Placental pericyte (primary cell): Measurements from ENCODE around the gene PPDPF. TPM values are rescaled to one million over a fixed set of nuclear protein-coding genes. Genes with fewer than 3 reads are reported as not detected.

Experiments
- total RNA-seq: library from RNA; depleted of rRNA; stranded (reverse); fragments of >200 nt; gene quantifications from 2 replicates; pipeline ENCODE4 v1.2.3, GENCODE V29; 2012

Gene PPDPF
- 63.5 and 86.3 TPM in 2 replicates for total RNA-seq

GRCh38 chr20:63520504-63520933, at the start of gene PPDPF:
Gene PPDPF (plus strand): TSS chr20:63520765. CDS start chr20:63521309, 544 bp downstream.

GRCh38 chr20:63471981-63472831, 48.4 kb upstream of the PPDPF start, which contains the start of gene KCNQ2:
Gene KCNQ2 (minus strand): TSS chr20:63472655. CDS start chr20:63472463, 192 bp downstream.

GRCh38 chr20:63498960-63499337, 21.6 kb upstream of the PPDPF start, which contains the start of gene EEF1A2:
Gene EEF1A2 (minus strand): TSS chr20:63499083. CDS start chr20:63497763, 1,320 bp downstream.

GRCh38 chr20:63536997-63537524, 16.5 kb downstream of the PPDPF start, which contains the start of gene PTK6:
Gene PTK6 (minus strand): TSS chr20:63537376. CDS start chr20:63537314, 62 bp downstream.

GRCh38 chr20:63547725-63548480, 27.3 kb downstream of the PPDPF start, which contains the start of gene SRMS:
Gene SRMS (minus strand): TSS chr20:63547749. CDS start chr20:63547463, 286 bp downstream.

GRCh38 chr20:63553933-63554290, 33.3 kb downstream of the PPDPF start, which contains the start of gene FNDC11:
Gene FNDC11 (plus strand): TSS chr20:63554159. CDS start chr20:63555664, 1,505 bp downstream.

Other genes starting within 250 kb of the PPDPF start
- gene ARFGAP1, start 248.0 kb upstream of the PPDPF start, total RNA-seq = 119 and 130 TPM in 2 replicates
- not detected in 2 replicates for gene COL20A1, start 227.6 kb upstream of the PPDPF start, total RNA-seq
- not detected in 2 replicates for gene CHRNA4, start 159.4 kb upstream of the PPDPF start, total RNA-seq
- not detected in 2 replicates for gene KCNQ2, start 48.1 kb upstream of the PPDPF start, total RNA-seq
- 1.3 and 4.6 TPM in 2 replicates for gene EEF1A2, start 21.7 kb upstream of the PPDPF start, total RNA-seq
- 0.14 and 0.44 TPM in 2 replicates for gene PTK6, start 16.6 kb downstream of the PPDPF start, total RNA-seq
- not detected in 2 replicates for gene SRMS, start 27.0 kb downstream of the PPDPF start, total RNA-seq
- 0.43 and 0.88 TPM in 2 replicates for gene FNDC11, start 33.4 kb downstream of the PPDPF start, total RNA-seq
- gene HELZ2, start 53.5 kb downstream of the PPDPF start, total RNA-seq = 42.7 and 81.7 TPM in 2 replicates
- gene GMEB2, start 106.3 kb downstream of the PPDPF start, total RNA-seq = 11.2 and 16.0 TPM in 2 replicates
- 9.2 and 41.1 TPM in 2 replicates for gene STMN3, start 132.7 kb downstream of the PPDPF start, total RNA-seq
- gene RTEL1, start 137.5 kb downstream of the PPDPF start, total RNA-seq = 24.5 and 29.5 TPM in 2 replicates
- 3.9 and 35.9 TPM in 2 replicates for gene TNFRSF6B, start 175.9 kb downstream of the PPDPF start, total RNA-seq
- 43.4 and 45.5 TPM in 2 replicates for gene ARFRP1, start 187.2 kb downstream of the PPDPF start, total RNA-seq
- gene ZGPAT, start 187.3 kb downstream of the PPDPF start, total RNA-seq = 20.6 and 24.9 TPM in 2 replicates
- 3.1 and 4.2 TPM in 2 replicates for gene LIME1, start 215.9 kb downstream of the PPDPF start, total RNA-seq
- 27.6 and 54.1 TPM in 2 replicates for gene SLC2A4RG, start 219.0 kb downstream of the PPDPF start, total RNA-seq